HepG2 (cell line): ENCODE results near the gene TRA2B. TPM values are rescaled to one million over a fixed set of nuclear protein-coding genes. Genes with fewer than 3 reads are reported as not detected.

ENCODE experiments used
- CAMTA2 ChIP-seq: sonication (generic); formaldehyde crosslinking; IDR thresholded peaks from 2 replicates; pipeline ENCODE4 v1.4.0; 2020; ENCODE audit warnings: mild to moderate bottlenecking, missing genetic modification reagents, borderline replicate concordance
- CBFB ChIP-seq: sonication (generic); formaldehyde crosslinking; IDR thresholded peaks from 2 replicates; pipeline ENCODE4 v1.4.0; 2020; ENCODE audit warnings: missing genetic modification reagents
- CBX2 ChIP-seq, 2 experiments: fragments of 200-600 bp in 1 of 2; sonication (generic); formaldehyde crosslinking in 1 of 2; IDR thresholded peaks; 2 replicates each; pipeline versions ENCODE4 v1.7.0 to v1.8.1; 2018 to 2022; ENCODE audit warnings: low read depth in 2 of 2, low read length in 1 of 2, mild to moderate bottlenecking in 1 of 2, missing genetic modification reagents in 1 of 2
- CCAR2 ChIP-seq: fragments of 200-400 bp; formaldehyde crosslinking; optimal IDR thresholded peaks from 2 replicates; pipeline ENCODE3; 2018; ENCODE audit warnings: low read depth, mild to moderate bottlenecking, low read length, moderate library complexity
- CCDC6 ChIP-seq: sonication (generic); formaldehyde crosslinking; IDR thresholded peaks from 2 replicates; pipeline ENCODE4 v1.8.1; 2022; ENCODE audit warnings: mild to moderate bottlenecking, missing genetic modification reagents, moderate library complexity
- CEBPB ChIP-seq: IDR thresholded peaks from 2 replicates; pipeline ENCODE4 v1.6.1; 2011; ENCODE audit warnings: low read depth, low read length, improper control_type of control experiment, borderline replicate concordance
- CENPT ChIP-seq: sonication (generic); formaldehyde crosslinking; IDR thresholded peaks from 2 replicates; pipeline ENCODE4 v1.8.0; 2022; ENCODE audit warnings: low read depth, mild to moderate bottlenecking, moderate library complexity, missing genetic modification reagents
- E2F1 ChIP-seq: sonication (generic); formaldehyde crosslinking; IDR thresholded peaks from 2 replicates; pipeline ENCODE4 v1.5.0; 2020; ENCODE audit warnings: missing genetic modification reagents
- EED ChIP-seq: sonication (generic); formaldehyde crosslinking; IDR thresholded peaks from 2 replicates; pipeline ENCODE4 v1.5.0; 2020; ENCODE audit warnings: mild to moderate bottlenecking, missing genetic modification reagents
- FOXJ3 ChIP-seq: sonication (generic); formaldehyde crosslinking; IDR thresholded peaks from 2 replicates; pipeline ENCODE4 v1.4.0; 2020; ENCODE audit warnings: missing genetic modification reagents, mild to moderate bottlenecking, borderline replicate concordance
- KDM6A ChIP-seq: IDR thresholded peaks from 2 replicates; pipeline ENCODE4 v1.6.1; 2016; ENCODE audit warnings: low read depth
- KMT2A ChIP-seq: sonication (generic); formaldehyde crosslinking; IDR thresholded peaks from 2 replicates; pipeline ENCODE4 v1.4.0; 2020; ENCODE audit warnings: missing genetic modification reagents
- NFRKB ChIP-seq: fragments of 450-650 bp; IDR thresholded peaks from 2 replicates; pipeline ENCODE4 v1.6.1; 2017
- NR2F1 ChIP-seq, 2 experiments: fragments of 450-650 bp in 1 of 2; formaldehyde crosslinking in 1 of 2; IDR thresholded peaks; 2 replicates each; pipeline versions ENCODE4 v1.5.0 to v1.6.1; 2016 to 2020; ENCODE audit warnings: mild to moderate bottlenecking in 1 of 2, missing compliant biosample characterization in 1 of 2, missing genetic modification reagents in 1 of 2, moderate library complexity in 1 of 2
- PHB2 ChIP-seq: fragments of 450-650 bp; IDR thresholded peaks from 2 replicates; pipeline ENCODE4 v1.6.1; 2018; ENCODE audit not compliant: partially characterized antibody
- PHF21A ChIP-seq: sonication (generic); formaldehyde crosslinking; IDR thresholded peaks from 2 replicates; pipeline ENCODE4 v1.5.0; 2020; ENCODE audit warnings: mild to moderate bottlenecking, missing genetic modification reagents
- RORA ChIP-seq: sonication (generic); formaldehyde crosslinking; IDR thresholded peaks from 2 replicates; pipeline ENCODE4 v1.5.0; 2020; ENCODE audit warnings: mild to moderate bottlenecking, missing genetic modification reagents, moderate library complexity
- TBL1XR1 ChIP-seq: fragments of 150-350 bp; IDR thresholded peaks from 2 replicates; pipeline ENCODE4 v1.6.1; 2014; ENCODE audit warnings: borderline replicate concordance, low read length; ENCODE audit not compliant: partially characterized antibody
- ZBTB43 ChIP-seq: sonication (generic); formaldehyde crosslinking; conservative IDR thresholded peaks from 2 replicates; pipeline ENCODE4 v1.4.0; 2020; ENCODE audit warnings: missing genetic modification reagents
- ZNF124 ChIP-seq: sonication (generic); formaldehyde crosslinking; IDR thresholded peaks from 2 replicates; pipeline ENCODE4 v1.4.0; 2020; ENCODE audit warnings: missing genetic modification reagents
- ZNF251 ChIP-seq: sonication (generic); formaldehyde crosslinking; IDR thresholded peaks from 2 replicates; pipeline ENCODE4 v1.9.0; 2021; ENCODE audit warnings: mild to moderate bottlenecking, missing genetic modification reagents
- ZNF556 ChIP-seq: sonication (generic); formaldehyde crosslinking; IDR thresholded peaks from 2 replicates; pipeline ENCODE4 v1.4.0; 2020; ENCODE audit warnings: mild to moderate bottlenecking, missing genetic modification reagents, borderline replicate concordance
- ZNF639 ChIP-seq: conservative IDR thresholded peaks from 2 replicates; pipeline ENCODE4 v1.6.1; 2018; ENCODE audit warnings: missing genetic modification reagents
- ZNF709 ChIP-seq: sonication (generic); formaldehyde crosslinking; IDR thresholded peaks from 2 replicates; pipeline ENCODE4 v1.5.0; 2020; ENCODE audit warnings: mild to moderate bottlenecking, missing genetic modification reagents
- ZNF773 ChIP-seq: sonication (generic); formaldehyde crosslinking; IDR thresholded peaks from 2 replicates; pipeline ENCODE4 v1.4.0; 2020; ENCODE audit warnings: missing genetic modification reagents, borderline replicate concordance
- polyA plus RNA-seq, 8 experiments: library from polyadenylated mRNA; depleted of rRNA in 3 of 8; stranded (reverse) in 7 of 8; unstranded in 1 of 8; fragments of >200 nt; fragmentation: Illumina TruSeq in 4 of 8; extraction: Trizol in 4 of 8; gene quantifications; 2 replicates each; pipeline versions ENCODE4 v1.2.1 to v1.2.3, GENCODE V29; 2011 to 2016; ENCODE audit warnings: low read depth in 4 of 8, missing spikeins in 1 of 8, mixed read lengths in 1 of 8; ENCODE audit not compliant: insufficient read depth in 1 of 8
- total RNA-seq, 5 experiments: library from RNA; depleted of rRNA; stranded (reverse); fragments of >200 nt; fragmentation: Illumina TruSeq; extraction: Trizol; gene quantifications; 2 replicates each; pipeline ENCODE4 v1.2.3, GENCODE V29; 2016; ENCODE audit warnings: low read depth in 1 of 5
- TF ChIP-seq, protein P1 (sequence below): fragments of 450-650 bp; IDR thresholded peaks from 2 replicates; pipeline ENCODE4 v1.6.1; 2017

TRA2B gene
- total and polyA plus RNA-seq, 2 of the 13 experiments (the other 11 are each of a cell fraction or from before 2014, with no cell fraction given) = 105 to 241 TPM

DNA sequence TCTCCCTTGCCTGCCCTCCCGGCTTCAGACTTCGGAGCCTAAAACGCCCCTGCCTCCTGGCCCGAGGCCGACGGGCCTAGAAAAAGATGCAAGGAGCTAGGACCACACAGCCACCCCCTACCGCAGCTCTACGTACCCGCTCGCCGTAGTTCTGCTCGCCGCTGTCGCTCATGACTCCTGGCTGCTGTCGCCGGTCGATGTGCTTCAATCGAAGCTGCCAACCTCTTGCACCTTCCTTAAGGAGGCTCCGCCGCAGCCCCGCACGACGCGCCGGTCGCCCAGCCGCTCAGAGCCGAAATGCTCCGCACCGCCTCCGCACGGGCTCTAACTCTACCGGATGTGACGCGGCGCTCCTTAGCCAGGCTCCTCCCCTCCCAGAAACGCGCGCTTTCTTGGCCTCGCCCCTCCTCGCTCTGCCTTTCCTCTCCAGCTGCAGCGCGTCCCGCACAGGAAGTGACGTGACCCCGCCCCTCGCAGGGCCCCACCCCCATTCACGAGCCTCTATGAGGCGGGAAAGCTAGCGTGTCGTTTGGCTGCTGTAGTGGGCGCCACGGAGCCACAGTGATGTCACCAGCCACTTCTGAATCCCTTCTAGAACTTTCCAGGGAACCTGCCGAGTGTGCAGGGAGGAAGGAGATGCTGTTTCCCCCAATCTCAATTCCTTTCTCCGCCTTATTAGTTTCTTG lies at the start of gene TRA2B (continued):
- TF ChIP-seq, protein P1, sequence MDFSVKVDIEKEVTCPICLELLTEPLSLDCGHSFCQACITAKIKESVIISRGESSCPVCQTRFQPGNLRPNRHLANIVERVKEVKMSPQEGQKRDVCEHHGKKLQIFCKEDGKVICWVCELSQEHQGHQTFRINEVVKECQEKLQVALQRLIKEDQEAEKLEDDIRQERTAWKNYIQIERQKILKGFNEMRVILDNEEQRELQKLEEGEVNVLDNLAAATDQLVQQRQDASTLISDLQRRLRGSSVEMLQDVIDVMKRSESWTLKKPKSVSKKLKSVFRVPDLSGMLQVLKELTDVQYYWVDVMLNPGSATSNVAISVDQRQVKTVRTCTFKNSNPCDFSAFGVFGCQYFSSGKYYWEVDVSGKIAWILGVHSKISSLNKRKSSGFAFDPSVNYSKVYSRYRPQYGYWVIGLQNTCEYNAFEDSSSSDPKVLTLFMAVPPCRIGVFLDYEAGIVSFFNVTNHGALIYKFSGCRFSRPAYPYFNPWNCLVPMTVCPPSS = no peak
- TF ChIP-seq CAMTA2 (CRISPR knock-in tag) (0 out of 2 replicates have a peak, but pooled peaks have one; percentile 28), CBX2 (IDR thresholded peaks at IDR 0.05; ENCODE audit: low read depth, low read length) (no peak), CBX2 (CRISPR knock-in tag; IDR thresholded peaks at IDR 0.05; ENCODE audit: low read depth) (no peak), KMT2A (CRISPR knock-in tag) (peak; percentile 74; the same call in 1 of the 2 replicates), NFRKB (no peak), ZNF709 (peak; percentile 77; the same call in 1 of the 2 replicates), KDM6A (CRISPR knock-in tag) (no peak), ZNF124 (CRISPR knock-in tag) (peak; percentile 90), ZNF556 (no peak; the same call in 1 of the 2 replicates), ZNF251 (CRISPR knock-in tag) (0 out of 2 replicates have a peak, but pooled peaks have one; percentile 83), CCDC6 (peak; percentile 83), CEBPB (no peak), CENPT (CRISPR knock-in tag) (no peak), FOXJ3 (peak; percentile 51; the same call in 1 of the 2 replicates), ZNF773 (peak; percentile 70; the same call in 1 of the 2 replicates), PHF21A (peak; percentile 73; the same call in 1 of the 2 replicates), TBL1XR1 (peak; percentile 25), ZBTB43 (peak; percentile 90), E2F1 (CRISPR knock-in tag) (peak; percentile 97), RORA (CRISPR knock-in tag) (no peak), NR2F1 (CRISPR knock-in tag; IDR thresholded peaks at IDR 0.05) (no peak), CBFB (CRISPR knock-in tag) (no peak), EED (CRISPR knock-in tag) (no peak), ZNF639 (CRISPR knock-in tag) (peak; percentile 58; the same call in 1 of the 2 replicates), CCAR2 (no peak), PHB2 (no peak)
